Fibroblast of skin of scalp (primary cell): ENCODE data around the gene SCAANT1.

Experiments
- DNase-seq: peaks from one replicate; pipeline ENCODE4 v3.0.0-alpha.2; 2013

Gene SCAANT1

GRCh38 chr3:63896332-63897030 lies 15.7 kb downstream of the SCAANT1 start:
- DNase-seq: peak; percentile 45

- no peak for DNase-seq
Measured at GRCh38 chr3:63895422-63896189, 16.6 kb downstream of the SCAANT1 start.

GRCh38 chr3:63892773-63893352 lies 19.3 kb downstream of the SCAANT1 start:
- DNase-seq: no peak

GRCh38 chr3:63891518-63891917 lies 20.7 kb downstream of the SCAANT1 start:
- no peak for DNase-seq

- DNase-seq: no peak
Measured at GRCh38 chr3:63886858-63887257, 25.3 kb downstream of the SCAANT1 start.

GRCh38 chr3:63880653-63881052 lies 31.5 kb downstream of the SCAANT1 start:
- no peak for DNase-seq

- no peak for DNase-seq
Measured at GRCh38 chr3:63878394-63879060, 33.7 kb downstream of the SCAANT1 start.

- peak; percentile 43 for DNase-seq
Measured at GRCh38 chr3:63877737-63878393, 34.3 kb downstream of the SCAANT1 start.

- no peak for DNase-seq
Measured at GRCh38 chr3:63876260-63876659, 35.9 kb downstream of the SCAANT1 start.

- DNase-seq: no peak
Measured at GRCh38 chr3:63875510-63875909, 36.7 kb downstream of the SCAANT1 start.

GRCh38 chr3:63874769-63875168 lies 37.4 kb downstream of the SCAANT1 start:
- no peak for DNase-seq

- DNase-seq: peak; percentile 77
Measured at GRCh38 chr3:63872135-63872924, 39.9 kb downstream of the SCAANT1 start.

- no peak for DNase-seq
Measured at GRCh38 chr3:63870615-63871005, 41.6 kb downstream of the SCAANT1 start.

- no peak for DNase-seq
Measured at GRCh38 chr3:63869940-63870614, 42.1 kb downstream of the SCAANT1 start.

GRCh38 chr3:63867225-63867624 lies 45.0 kb downstream of the SCAANT1 start:
- no peak for DNase-seq

GRCh38 chr3:63864965-63865327 lies 47.2 kb downstream of the SCAANT1 start:
- no peak for DNase-seq

GRCh38 chr3:63864008-63864964 lies 47.9 kb downstream of the SCAANT1 start:
- DNase-seq: peak; percentile 24

- DNase-seq: peak; percentile 76
Measured at GRCh38 chr3:63863150-63864007, 48.8 kb downstream of the SCAANT1 start, which contains the start of the genes ATXN7 and THOC7. Gene ATXN7, plus strand, starts transcription at chr3:63863867. Its CDS starts 48,732 bp downstream, at chr3:63912599. Gene THOC7, minus strand, starts transcription at chr3:63863805. Its CDS starts 15 bp downstream, at chr3:63863790.

- no peak for DNase-seq
Measured at GRCh38 chr3:63862804-63863149, 49.4 kb downstream of the SCAANT1 start.
